GM23248 (cell line): ENCODE data around the gene REXO1. TPM values are rescaled to one million over a fixed set of nuclear protein-coding genes. Genes with fewer than 3 reads are reported as not detected.

Source experiments
- DNase-seq: peaks from one replicate; pipeline ENCODE4 v3.0.0-alpha.2; 2015
- H2AFZ ChIP-seq: fragments of 200-600 bp; sonication (generic); 2 replicates; pipeline ENCODE4 v1.6.1; 2016; ENCODE audit warnings: antibody characterized with exemption
- H3F3A ChIP-seq: fragments of 200-600 bp; sonication (generic); 2 replicates; pipeline ENCODE4 v1.6.1; 2016; ENCODE audit warnings: mild to moderate bottlenecking, antibody characterized with exemption, mixed run types; ENCODE audit not compliant: insufficient read depth
- H3K27ac ChIP-seq: fragments of 200-600 bp; sonication (generic); 2 replicates; pipeline ENCODE4 v1.5.1; 2016; ENCODE audit warnings: mild to moderate bottlenecking
- H3K27me3 ChIP-seq: fragments of 200-600 bp; sonication (generic); replicated peaks from 2 replicates; pipeline ENCODE4 v1.6.1; 2016; ENCODE audit warnings: mild to moderate bottlenecking; ENCODE audit not compliant: insufficient read depth
- H3K36me3 ChIP-seq: fragments of 200-600 bp; sonication (generic); 2 replicates; pipeline ENCODE4 v1.6.1; 2016; ENCODE audit warnings: low read depth, mild to moderate bottlenecking
- H3K4me1 ChIP-seq: fragments of 200-600 bp; sonication (generic); 2 replicates; pipeline ENCODE4 v1.6.1; 2016; ENCODE audit warnings: mild to moderate bottlenecking; ENCODE audit not compliant: insufficient read depth
- H3K4me2 ChIP-seq: fragments of 200-600 bp; sonication (generic); one replicate; pipeline ENCODE4 v1.6.1; 2016; ENCODE audit warnings: mild to moderate bottlenecking; ENCODE audit not compliant: unreplicated experiment
- H3K4me3 ChIP-seq: fragments of 200-600 bp; sonication (generic); 2 replicates; pipeline ENCODE4 v1.5.1; 2016; ENCODE audit warnings: mild to moderate bottlenecking
- H3K79me2 ChIP-seq: fragments of 200-600 bp; sonication (generic); 2 replicates; pipeline ENCODE4 v1.6.1; 2016; ENCODE audit warnings: mild to moderate bottlenecking; ENCODE audit not compliant: insufficient read depth
- H3K9ac ChIP-seq: fragments of 200-600 bp; sonication (generic); 2 replicates; pipeline ENCODE4 v1.6.1; 2016; ENCODE audit warnings: mild to moderate bottlenecking
- H3K9me2 ChIP-seq: fragments of 200-600 bp; sonication (generic); 2 replicates; pipeline ENCODE4 v1.6.1; 2016; ENCODE audit warnings: mixed run types, mild to moderate bottlenecking, moderate library complexity; ENCODE audit not compliant: insufficient read depth
- H3K9me3 ChIP-seq: fragments of 200-600 bp; sonication (generic); one replicate; pipeline ENCODE4 v1.6.1; 2017; ENCODE audit warnings: low read depth
- H4K20me1 ChIP-seq: fragments of 200-600 bp; sonication (generic); 2 replicates; pipeline ENCODE4 v1.6.0; 2016; ENCODE audit not compliant: insufficient read depth
- EZH2 ChIP-seq: fragments of 200-600 bp; sonication (generic); IDR thresholded peaks from 2 replicates; pipeline ENCODE4 v1.6.1; 2018; ENCODE audit warnings: antibody characterized with exemption, mild to moderate bottlenecking; ENCODE audit not compliant: insufficient read depth, poor library complexity, severe bottlenecking
- EZH2phosphoT487 ChIP-seq: fragments of 200-600 bp; sonication (generic); IDR thresholded peaks from 2 replicates; pipeline ENCODE4 v1.6.1; 2018; ENCODE audit warnings: antibody characterized with exemption, moderate library complexity, mild to moderate bottlenecking, low read depth; ENCODE audit not compliant: insufficient read depth
- WGBS, 2 experiments: methylation state at CpG; one replicate each; pipeline ENCODE4 v1.1.6; 2015 to 2017; ENCODE audit warnings: low lambda C conversion rate in 2 of 2, low coverage in 1 of 2; ENCODE audit errors: missing lambda C conversion rate in 2 of 2; 5-methylcytosine and 5-hydroxymethylcytosine counted together
- in situ Hi-C: fragments of 300-500 bp; cut with MboI; formaldehyde crosslinking; loops from 2 replicates; pipeline ENCODE4 v1.15.0; 2020
- polyA plus RNA-seq: library from polyadenylated mRNA; unstranded; fragments of >200 nt; fragmentation: Nextera tagmentation; extraction: Ambion mirVana; gene quantifications from 2 replicates; pipeline ENCODE4 v1.2.1, GENCODE V29; 2016
- total RNA-seq: library from RNA; depleted of rRNA; stranded (reverse); fragments of >200 nt; shearing (Covaris generic); gene quantifications from 2 replicates; pipeline ENCODE4 v1.2.3, GENCODE V29; 2014

Gene REXO1
- total and polyA plus RNA-seq, 2 experiments from 2014 or later = 4.9 to 5.2 TPM

- no peak overlapping the region for H3K27ac ChIP-seq
- H4K20me1 ChIP-seq = no peaks in the 10 kb centered on the region
- no peaks in the 10 kb centered on the region for H3K27me3 ChIP-seq
- TF ChIP-seq EZH2 = no peak
- TF ChIP-seq EZH2phosphoT487 = no peak
- H2AFZ ChIP-seq = no peak overlapping the region
- no peak overlapping the region for H3K4me2 ChIP-seq
- no peaks in the 10 kb centered on the region for H3K9me2 ChIP-seq
- no peaks in the 10 kb centered on the region for H3K4me1 ChIP-seq
- in situ Hi-C loops = no loop called here
- H3K4me3 ChIP-seq = no peak overlapping the region
- WGBS, 2 experiments = 65 to 74% methylated on average over 8 of the region's 8 CpGs
- peaks cover 6% of the 10 kb centered on the region; the same call in 1 of the 2 replicates for H3K36me3 ChIP-seq
- H3K9me3 ChIP-seq = no peaks in the 10 kb centered on the region
- H3F3A ChIP-seq = no peaks in the 10 kb centered on the region
- no peak for DNase-seq
- H3K79me2 ChIP-seq = peaks cover 6% of the 10 kb centered on the region
- H3K9ac ChIP-seq = no peak overlapping the region
Measured at GRCh38 chr19:1823020-1823419, 25.3 kb downstream of the REXO1 start.

DNA sequence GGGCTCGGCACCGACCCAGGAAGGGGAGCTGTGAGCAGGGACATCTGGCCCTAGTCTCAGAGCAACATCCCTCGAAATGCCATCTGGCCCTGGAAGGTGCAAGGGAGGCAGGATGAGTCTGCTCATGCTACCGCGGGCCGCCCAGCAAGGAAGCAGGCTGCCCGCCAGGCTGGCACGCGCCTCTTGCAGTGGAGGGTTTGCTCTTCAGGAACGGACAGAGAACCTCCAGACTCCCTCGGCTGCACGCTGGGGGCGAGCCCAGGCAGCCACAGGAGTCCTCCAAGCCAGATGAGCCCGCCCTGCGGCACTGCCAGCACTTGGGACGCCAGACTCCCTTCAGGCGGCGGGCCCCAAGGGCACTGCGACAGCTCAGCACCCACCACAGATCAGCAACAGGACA is 26.1 kb downstream of the REXO1 start:
- Histone ChIP-seq H3K9me3 (no peaks in the 10 kb centered on the region), H3K4me3 (no peak overlapping the region), H3K4me1 (no peaks in the 10 kb centered on the region), H3K36me3 (peaks cover 6% of the 10 kb centered on the region; the same call in 1 of the 2 replicates), H3K27me3 (no peaks in the 10 kb centered on the region), H4K20me1 (no peaks in the 10 kb centered on the region), H3K9ac (no peak overlapping the region), H3K27ac (no peak overlapping the region), H2AFZ (no peak overlapping the region), H3F3A (no peaks in the 10 kb centered on the region), H3K9me2 (no peaks in the 10 kb centered on the region), H3K79me2 (peaks cover 6% of the 10 kb centered on the region), H3K4me2 (no peak overlapping the region)
- TF ChIP-seq EZH2 (no peak), EZH2phosphoT487 (no peak)
- 94 to 95% methylated on average over 17 to 19 of the region's 19 CpGs for WGBS, 2 experiments
- in situ Hi-C loops = no loop called here
- no peak for DNase-seq

DNA sequence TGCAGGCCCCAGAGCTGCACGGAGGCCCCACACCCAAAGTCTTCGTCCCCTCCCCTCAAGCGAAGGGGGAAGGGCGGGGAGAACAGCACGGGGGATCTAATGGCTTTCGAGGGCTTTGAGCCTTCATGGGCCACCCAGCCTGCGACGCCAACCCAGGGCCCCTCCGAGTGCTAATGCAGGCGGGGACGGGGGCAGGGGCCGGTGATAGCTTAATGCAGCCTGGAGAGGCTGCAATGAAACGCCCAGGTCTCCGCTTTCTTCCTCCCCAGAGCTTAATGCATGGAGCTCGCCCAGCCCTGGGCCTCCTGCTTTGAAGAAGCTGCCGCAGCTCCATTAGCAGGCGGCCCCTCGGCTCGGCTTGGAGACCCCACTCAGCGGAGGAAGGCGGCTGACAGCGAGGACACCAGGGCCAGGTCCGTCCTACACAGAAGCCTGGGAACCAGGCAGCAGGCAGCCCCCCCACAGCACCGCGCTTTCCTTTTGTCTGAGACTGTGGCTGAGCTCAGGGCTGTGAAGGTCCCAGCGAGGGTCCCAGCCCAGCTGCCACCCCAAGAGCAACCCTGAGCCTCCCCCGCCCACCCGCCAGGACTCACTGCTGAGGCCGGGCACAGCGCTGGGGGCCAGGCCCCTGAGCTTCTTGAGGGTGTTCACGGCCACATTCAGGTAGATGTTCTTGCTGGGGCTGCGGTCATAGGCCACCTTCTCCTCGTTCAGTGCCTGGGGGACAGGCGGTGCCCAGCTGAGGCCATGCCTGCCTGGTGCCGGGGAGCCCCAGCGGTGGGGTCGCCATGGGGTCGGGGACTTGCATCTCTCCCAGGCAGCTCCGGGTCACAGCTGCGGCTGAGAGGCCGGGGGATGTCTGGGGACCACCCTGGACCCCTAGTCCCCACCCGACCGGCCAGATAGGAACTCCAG is 28.7 kb downstream of the REXO1 start:
- Histone ChIP-seq H3F3A (no peaks in the 10 kb centered on the region), H3K4me2 (no peak overlapping the region), H3K9me3 (no peaks in the 10 kb centered on the region), H3K79me2 (no peaks in the 10 kb centered on the region; the same call in 1 of the 2 replicates), H3K4me1 (no peaks in the 10 kb centered on the region), H3K27ac (no peak overlapping the region), H3K36me3 (peaks cover 6% of the 10 kb centered on the region; the same call in 1 of the 2 replicates), H3K9me2 (no peaks in the 10 kb centered on the region), H3K4me3 (no peak overlapping the region), H2AFZ (no peak overlapping the region), H3K27me3 (no peaks in the 10 kb centered on the region), H4K20me1 (no peaks in the 10 kb centered on the region), H3K9ac (no peak overlapping the region)
- DNase-seq = no peak
- 90 to 96% methylated on average over 30 to 42 of the region's 43 CpGs for WGBS, 2 experiments
- no peak for TF ChIP-seq EZH2phosphoT487
- in situ Hi-C loops = no loop called here

DNA sequence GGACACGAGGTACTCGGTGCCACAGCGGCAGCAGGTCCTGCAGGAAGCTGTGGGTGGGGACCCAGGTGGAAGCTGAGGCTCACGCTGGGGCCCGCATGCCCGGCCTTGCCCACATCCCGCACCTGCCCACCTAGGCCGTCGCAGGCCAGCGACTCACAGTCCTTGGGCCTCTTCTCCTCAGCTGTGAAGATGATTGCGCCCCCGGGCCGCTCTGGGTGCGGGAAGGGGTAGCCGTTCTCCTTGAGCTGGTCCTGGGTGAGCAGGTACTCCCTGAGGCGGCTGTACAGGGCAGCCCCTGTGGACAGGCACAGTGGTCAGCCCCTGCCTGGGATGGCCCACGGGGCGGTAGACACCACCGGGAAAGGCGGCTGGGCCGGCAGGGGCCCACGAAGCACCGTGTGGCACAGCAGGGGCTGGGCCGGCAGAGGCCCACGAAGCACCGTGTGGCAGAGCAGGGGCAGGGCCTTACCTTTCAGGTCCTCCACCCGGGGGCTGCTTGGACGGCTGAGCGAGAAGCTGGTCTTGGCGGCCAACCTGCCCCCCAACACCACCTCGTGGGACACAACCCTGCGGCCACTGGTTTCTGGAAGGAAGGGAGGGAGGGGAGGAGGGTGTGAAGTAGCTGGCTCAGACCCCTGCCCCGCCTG is 29.6 kb downstream of the REXO1 start:
- Histone ChIP-seq H3K9me2 (no peaks in the 10 kb centered on the region), H3K9ac (no peak overlapping the region), H3K79me2 (no peaks in the 10 kb centered on the region), H2AFZ (no peak overlapping the region), H3K4me3 (no peak overlapping the region), H3K4me2 (no peak overlapping the region), H3K9me3 (no peaks in the 10 kb centered on the region), H3K27ac (no peak overlapping the region), H3K36me3 (peaks cover 6% of the 10 kb centered on the region; the same call in 1 of the 2 replicates), H3K4me1 (no peaks in the 10 kb centered on the region), H3K27me3 (no peaks in the 10 kb centered on the region), H4K20me1 (no peaks in the 10 kb centered on the region), H3F3A (no peaks in the 10 kb centered on the region)
- 91 to 95% methylated on average over 21 to 32 of the region's 33 CpGs for WGBS, 2 experiments
- no peak for DNase-seq
- TF ChIP-seq EZH2phosphoT487 (no peak), EZH2 (no peak)
- in situ Hi-C loops = no loop called here
